ENCODE data around the gene PM20D2. TPM values are rescaled to one million over a fixed set of nuclear protein-coding genes. Genes with fewer than 3 reads are reported as not detected.

Gene PM20D2
- total RNA-seq, 4 donors from 2014 or later = 15.3 to 18.6 (median 16.7) TPM

GRCh38 chr6:89214197-89214596 lies 68.3 kb downstream of the PM20D2 start:
- TF ChIP-seq POLR2A (IDR thresholded peaks at IDR 0.05) (no peak), EP300 (IDR thresholded peaks at IDR 0.05) (no peak), POLR2AphosphoS5 (IDR thresholded peaks at IDR 0.05) (no peak), CTCF (IDR thresholded peaks at IDR 0.05) (no peak)
- H3K9me3 ChIP-seq = no peaks in the 10 kb centered on the region
- DNase-seq (ENCODE audit: low spot score in 2 of 2) = no peak
- H3K27me3 ChIP-seq = no peaks in the 10 kb centered on the region
- H3K27ac ChIP-seq = no peak overlapping the region
- H3K4me3 ChIP-seq = no peak overlapping the region
- no peaks in the 10 kb centered on the region for H3K36me3 ChIP-seq
- H3K4me1 ChIP-seq = no peaks in the 10 kb centered on the region

Other genes starting within 250 kb of the PM20D2 start
- 10 to 100 TPM in 2 of 4 donors, 1 to 10 TPM in 2; 8.6 to 13.6 (median 11.6) TPM for gene RNGTT, start 182.4 kb upstream of the PM20D2 start, total RNA-seq
- 100 to 1,000 TPM; 238 to 292 (median 271) TPM for gene PNRC1, start 65.3 kb upstream of the PM20D2 start, total RNA-seq
- under 1 TPM in 2 of 4 donors, not detected in 2; 0.15 to 0.36 TPM for gene SRSF12, start 28.0 kb upstream of the PM20D2 start, total RNA-seq
- under 1 TPM in 2 of 4 donors, not detected in 2; 0.48 to 0.52 TPM for gene GABRR1, start 71.3 kb downstream of the PM20D2 start, total RNA-seq
- under 1 TPM in 1 of 4 donors, not detected in 3; 0.89 TPM for gene GABRR2, start 169.2 kb downstream of the PM20D2 start, total RNA-seq
- 10 to 100 TPM; 18.7 to 26.1 (median 20.6) TPM for gene UBE2J1, start 206.7 kb downstream of the PM20D2 start, total RNA-seq

All from suprapubic skin (tissue), 4 donors.